Upper lobe of left lung (tissue), 4 donors: ENCODE results near the gene WDR26.

Source experiments
- EP300 ChIP-seq, 4 donors: sonication (generic); formaldehyde crosslinking; IDR thresholded peaks; one replicate each; pipeline ENCODE4 v1.5.1; 2017; ENCODE audit warnings: antibody characterized with exemption in 4 of 4, control low read depth in 2 of 4
- POLR2AphosphoS5 ChIP-seq, 2 donors: sonication (generic); formaldehyde crosslinking; IDR thresholded peaks; one replicate each; pipeline ENCODE4 v1.5.1; 2017; ENCODE audit warnings: antibody characterized with exemption in 2 of 2
- TF ChIP-seq, protein P1 (sequence below), 6 experiments: fragments of 450-650 bp in 4 of 6; fragments of 200-600 bp in 2 of 6; sonication (generic) in 2 of 6; IDR thresholded peaks; one replicate each; pipeline ENCODE4 v1.5.1; 2016 to 2019; ENCODE audit warnings: antibody characterized with exemption in 6 of 6

DNA sequence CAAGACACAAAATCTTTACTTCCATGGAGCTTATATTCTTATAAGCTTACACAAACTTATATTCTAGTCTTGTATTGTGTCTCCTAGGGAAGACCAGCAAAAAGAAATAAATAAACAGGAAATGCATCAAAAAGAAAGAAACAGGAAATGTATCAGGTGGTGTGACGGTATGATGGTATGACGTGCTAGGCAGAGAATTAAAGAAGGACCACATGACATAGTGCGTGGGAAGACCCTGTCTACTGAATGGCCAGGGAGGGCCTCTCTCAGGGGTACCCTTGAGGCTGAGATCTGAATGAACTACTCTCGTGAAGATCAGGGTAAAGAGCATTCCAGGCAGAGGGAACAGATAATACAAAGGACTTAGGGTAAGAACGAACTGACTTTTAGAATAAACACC is 15.6 kb upstream of the WDR26 start:
- TF ChIP-seq EP300 (IDR thresholded peaks at IDR 0.05) (no peak), POLR2AphosphoS5 (IDR thresholded peaks at IDR 0.05) (no peak)
- TF ChIP-seq, protein P1, sequence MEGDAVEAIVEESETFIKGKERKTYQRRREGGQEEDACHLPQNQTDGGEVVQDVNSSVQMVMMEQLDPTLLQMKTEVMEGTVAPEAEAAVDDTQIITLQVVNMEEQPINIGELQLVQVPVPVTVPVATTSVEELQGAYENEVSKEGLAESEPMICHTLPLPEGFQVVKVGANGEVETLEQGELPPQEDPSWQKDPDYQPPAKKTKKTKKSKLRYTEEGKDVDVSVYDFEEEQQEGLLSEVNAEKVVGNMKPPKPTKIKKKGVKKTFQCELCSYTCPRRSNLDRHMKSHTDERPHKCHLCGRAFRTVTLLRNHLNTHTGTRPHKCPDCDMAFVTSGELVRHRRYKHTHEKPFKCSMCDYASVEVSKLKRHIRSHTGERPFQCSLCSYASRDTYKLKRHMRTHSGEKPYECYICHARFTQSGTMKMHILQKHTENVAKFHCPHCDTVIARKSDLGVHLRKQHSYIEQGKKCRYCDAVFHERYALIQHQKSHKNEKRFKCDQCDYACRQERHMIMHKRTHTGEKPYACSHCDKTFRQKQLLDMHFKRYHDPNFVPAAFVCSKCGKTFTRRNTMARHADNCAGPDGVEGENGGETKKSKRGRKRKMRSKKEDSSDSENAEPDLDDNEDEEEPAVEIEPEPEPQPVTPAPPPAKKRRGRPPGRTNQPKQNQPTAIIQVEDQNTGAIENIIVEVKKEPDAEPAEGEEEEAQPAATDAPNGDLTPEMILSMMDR (IDR thresholded peaks at IDR 0.05) = no peak
